ENCODE data around the gene DIP2C.
"Not testable (repeated sequence)": the region's sequence is repeated elsewhere in the genome, so short reads cannot be mapped to it uniquely, and the experiment has no call there.

Gene DIP2C

GRCh38 chr10:282294-283139 lies 407.0 kb downstream of the DIP2C start:
- no peak for DNase-seq

DNA sequence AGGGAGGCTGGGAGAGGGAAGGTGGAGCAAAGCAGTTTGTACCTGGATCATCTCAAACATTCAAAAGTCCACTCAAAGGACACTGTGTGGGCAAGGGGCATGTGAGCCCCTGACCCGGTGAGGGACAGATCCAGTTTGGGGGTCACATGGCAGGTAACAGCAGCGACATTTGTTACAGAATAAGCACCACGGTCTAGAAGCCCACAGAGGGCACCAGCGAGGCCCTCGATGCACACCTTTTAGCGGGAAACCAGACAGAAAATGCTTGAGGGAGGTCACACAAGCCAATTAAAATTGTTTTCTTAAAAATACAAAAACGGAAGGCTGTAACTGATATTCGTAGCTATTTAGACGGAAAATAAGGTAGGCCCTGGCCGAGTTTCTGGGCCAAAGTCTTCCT lies 409.8 kb downstream of the DIP2C start:
- no peak for DNase-seq

DNA sequence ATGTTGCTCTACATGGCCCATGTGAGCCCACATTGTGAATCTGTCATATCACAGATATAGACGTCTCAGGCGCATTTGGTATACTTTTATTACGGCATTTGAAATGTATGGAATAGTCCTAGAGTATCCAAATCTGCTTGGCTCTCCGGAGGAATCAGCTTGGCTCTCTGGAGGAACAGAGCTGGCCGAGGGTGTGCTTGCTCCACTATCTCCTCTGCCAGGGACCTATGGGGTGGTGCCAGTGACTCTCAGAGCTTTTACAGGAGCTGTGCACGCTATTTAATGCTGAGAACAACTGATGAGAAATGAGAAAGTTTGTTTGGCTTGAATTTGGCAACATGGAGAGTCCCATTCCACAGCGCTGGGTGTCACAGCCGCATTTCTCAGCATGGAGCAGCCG lies 410.2 kb downstream of the DIP2C start:
- DNase-seq, result no peak

DNA sequence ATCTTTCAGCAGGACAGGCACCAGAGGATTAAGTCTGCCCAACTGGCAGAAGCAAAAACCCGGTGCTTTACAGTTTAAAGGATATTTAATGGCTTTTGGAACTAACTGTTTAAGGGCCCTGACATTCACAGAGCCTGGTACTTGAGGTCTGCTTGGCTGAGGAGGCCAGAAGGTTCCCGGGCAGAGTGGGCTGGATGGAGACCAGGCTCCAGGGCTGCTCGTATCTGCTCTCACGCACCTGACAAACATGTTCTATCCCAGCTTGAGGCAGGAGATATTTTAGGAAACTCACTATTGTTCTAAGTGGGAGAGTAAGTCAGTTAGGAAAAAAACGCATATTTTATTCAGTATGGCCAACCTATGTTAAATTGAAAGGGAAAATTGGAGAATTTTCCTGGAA lies 410.8 kb downstream of the DIP2C start:
- no peak for DNase-seq

DNA sequence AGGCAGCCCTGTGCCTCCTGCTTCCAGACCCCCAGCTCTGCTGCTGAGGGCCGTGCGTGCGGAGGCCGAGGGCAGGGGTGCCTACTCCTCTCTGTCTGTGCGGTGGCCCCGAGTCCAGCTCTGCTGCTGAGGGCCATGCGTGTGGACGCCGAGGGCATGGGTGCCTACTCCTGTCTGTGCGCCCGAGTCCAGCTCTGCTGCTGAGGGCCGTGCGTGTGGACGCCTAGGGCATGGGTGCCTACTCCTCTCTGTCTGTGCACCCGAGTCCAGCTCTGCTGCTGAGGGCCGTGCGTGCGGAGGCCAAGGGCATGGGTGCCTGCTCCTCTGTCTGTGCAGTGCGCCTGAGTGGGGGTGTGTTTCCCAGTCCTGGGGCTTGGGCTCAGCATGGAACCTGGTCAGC lies 411.5 kb downstream of the DIP2C start:
- no peak for DNase-seq

DNA sequence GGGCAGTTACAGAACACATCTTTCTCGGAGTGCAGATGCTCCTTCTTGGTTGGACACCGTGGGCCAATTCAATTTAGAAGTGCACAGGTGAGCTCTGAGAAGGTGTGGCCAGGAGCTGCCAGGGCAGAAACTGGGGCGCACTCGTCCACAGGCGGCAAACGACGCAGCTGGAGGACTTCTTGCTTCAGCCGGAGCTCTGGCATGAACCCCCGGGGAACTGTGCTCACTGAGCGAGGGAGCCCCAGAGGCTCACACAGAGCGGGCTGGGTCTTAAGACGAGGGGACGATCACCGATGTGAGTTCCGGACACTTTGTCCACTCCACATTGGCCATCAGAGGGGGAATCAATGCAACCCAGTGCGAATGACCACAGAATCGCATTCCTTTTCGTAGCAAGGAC lies 413.8 kb downstream of the DIP2C start:
- no peak for DNase-seq

DNA sequence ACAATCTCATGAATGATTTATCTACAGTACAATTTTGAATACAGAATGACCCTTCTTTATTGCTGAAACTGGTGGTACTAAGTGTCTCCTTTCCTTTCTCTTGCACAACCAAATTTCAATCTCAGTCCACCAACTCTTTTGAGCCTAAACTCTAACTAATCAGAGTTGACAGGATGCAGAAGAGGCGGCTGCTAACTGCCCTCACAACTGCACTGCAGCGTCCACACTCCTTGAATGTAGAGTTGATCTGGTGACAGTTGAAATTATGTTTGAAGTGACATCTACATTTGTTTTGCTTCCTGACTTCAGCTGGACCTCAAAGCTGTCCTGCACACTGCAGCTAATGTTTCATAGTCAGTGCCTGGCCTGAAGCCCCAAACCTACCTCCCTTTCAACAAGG lies 414.6 kb downstream of the DIP2C start:
- DNase-seq, result no peak

DNA sequence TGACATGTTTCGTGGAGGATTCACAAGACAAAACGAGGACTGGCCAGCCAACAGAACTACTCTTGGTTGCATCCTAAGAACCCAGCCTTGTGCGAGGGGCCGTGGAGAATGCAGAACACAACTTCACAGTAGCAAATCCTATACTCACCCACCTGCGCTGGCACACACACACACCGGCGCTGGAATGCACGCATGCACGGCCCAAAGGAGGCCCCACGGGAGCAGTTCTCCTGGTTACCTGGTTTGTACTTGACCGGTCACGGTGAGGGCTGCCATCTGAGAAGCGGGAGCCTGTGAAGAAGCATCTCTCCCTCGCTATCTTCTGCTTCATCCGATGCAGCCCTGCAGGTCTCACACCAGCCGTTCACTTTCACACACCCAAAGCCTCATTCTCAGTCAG lies 416.4 kb downstream of the DIP2C start:
- DNase-seq, result no peak

DNA sequence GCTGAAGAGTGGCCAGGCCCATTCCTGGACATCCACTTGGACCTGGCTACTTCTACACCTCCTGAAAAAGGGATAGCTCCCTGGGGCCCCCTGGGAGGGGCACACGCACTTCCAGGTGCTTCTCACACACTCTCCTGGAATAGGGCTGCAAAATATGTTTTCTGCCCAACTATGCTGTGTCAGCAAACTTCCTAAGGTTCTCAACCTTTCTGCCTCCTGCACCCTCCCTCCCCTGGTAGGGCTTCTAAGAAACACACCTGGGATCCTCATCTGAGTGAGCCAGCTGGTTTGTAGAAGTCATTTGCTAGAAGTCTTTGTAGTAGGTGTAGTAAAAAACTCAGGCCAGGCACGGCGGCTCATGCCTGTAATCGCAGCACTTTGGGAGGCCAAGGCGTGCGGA lies 417.7 kb downstream of the DIP2C start:
- DNase-seq, result no peak

DNA sequence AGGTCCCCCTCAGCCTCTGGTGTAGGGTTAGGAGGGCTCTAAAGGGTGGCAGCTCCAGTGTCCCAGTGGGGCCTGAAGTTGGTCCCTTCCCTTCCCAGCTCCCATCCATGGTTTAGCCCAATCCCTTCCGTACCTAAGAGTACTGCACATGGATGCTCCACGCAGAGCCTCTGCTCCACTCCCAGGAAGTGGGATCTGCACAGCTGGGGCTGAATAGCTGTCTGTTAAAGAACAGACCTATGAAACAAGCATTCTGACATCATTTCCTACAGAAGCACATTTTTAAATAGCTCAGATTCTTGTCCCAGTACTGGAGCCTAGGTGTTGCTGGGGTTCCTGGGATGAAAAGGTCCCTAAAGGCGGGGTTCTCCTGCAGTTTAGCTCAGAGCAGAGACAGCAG lies 418.3 kb downstream of the DIP2C start:
- DNase-seq, result no peak

- DNase-seq, result no peak
These were observed 419.9 kb downstream of the DIP2C start for GRCh38 chr10:269440-270074.

DNA sequence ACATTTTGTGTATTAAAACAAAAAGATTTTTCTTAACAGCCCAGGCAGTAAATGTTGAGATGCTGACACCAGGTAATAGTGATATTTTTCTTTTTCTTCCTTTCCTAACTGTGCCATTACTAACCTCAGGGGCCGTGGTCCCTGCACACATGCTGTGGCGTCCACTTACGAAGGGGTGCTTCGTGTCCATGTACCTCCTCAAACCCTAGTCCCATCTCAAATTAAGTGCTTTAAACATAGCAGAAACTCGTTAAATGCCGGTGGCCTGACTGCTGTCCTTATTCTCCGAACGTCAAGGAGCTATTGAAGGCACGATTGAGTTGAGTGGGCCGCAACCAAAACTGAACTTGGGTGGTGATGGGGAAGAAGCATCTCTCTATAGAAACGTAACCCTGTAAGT lies 421.8 kb downstream of the DIP2C start:
- no peak for DNase-seq

DNA sequence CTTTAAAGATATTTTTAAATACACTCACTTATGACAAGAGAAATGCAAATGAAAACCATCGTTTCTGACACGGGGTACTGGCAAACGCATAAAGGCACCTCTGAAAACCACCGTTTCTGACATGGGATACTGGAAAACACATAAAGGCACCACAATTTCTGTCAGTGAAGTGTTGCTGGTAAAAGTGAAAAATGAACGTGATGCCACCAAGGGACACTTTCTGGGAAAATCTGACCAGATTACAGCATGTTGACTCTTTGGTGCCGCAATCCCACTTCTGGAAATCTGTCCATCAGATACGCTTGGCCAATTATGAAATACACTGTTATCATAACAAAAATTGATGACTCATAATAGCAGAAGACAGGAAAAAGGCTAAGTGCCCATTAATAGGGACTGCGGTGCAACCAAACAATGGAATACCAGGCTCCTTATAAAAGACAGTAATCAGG lies 422.5 kb downstream of the DIP2C start:
- DNase-seq, result no peak

DNA sequence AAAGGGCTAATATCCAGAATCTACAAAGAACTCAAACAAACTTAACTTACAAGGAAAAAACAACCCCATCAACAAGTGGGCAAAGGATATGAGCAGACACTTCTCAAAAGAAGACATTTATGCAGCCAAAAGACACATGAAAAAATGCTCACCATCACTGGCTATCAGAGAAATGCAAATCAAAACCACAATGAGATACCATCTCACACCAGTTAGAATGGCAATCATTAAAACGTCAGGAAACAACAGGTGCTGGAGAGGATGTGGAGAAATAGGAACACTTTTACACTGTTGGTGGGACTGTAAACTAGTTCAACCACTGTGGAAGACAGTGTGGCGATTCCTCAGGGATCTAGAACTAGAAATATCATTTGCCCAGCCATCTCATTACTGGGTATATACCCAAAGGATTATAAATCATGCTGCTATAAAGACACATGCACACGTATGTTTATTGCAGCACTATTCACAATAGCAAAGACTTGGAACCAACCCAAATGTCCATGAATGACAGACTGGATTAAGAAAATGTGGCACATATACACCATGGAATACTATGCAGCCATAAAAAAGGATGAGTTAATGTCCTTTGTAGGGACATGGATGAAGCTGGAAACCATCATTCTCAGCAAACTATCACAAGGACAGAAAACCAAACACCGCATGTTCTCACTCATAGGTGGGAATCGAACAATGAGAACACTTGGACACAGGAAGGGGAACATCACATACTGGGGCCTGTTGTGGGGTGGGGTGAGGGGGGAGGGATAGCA lies 423.5 kb downstream of the DIP2C start:
- DNase-seq, result not testable (repeated sequence)

- DNase-seq, result not testable (repeated sequence)
These were observed 424.4 kb downstream of the DIP2C start for GRCh38 chr10:265074-265440.

GRCh38 chr10:264160-265073 lies 425.1 kb downstream of the DIP2C start:
- DNase-seq, result not testable (repeated sequence)

GRCh38 chr10:260819-261429 lies 428.5 kb downstream of the DIP2C start:
- DNase-seq, result no peak

DNA sequence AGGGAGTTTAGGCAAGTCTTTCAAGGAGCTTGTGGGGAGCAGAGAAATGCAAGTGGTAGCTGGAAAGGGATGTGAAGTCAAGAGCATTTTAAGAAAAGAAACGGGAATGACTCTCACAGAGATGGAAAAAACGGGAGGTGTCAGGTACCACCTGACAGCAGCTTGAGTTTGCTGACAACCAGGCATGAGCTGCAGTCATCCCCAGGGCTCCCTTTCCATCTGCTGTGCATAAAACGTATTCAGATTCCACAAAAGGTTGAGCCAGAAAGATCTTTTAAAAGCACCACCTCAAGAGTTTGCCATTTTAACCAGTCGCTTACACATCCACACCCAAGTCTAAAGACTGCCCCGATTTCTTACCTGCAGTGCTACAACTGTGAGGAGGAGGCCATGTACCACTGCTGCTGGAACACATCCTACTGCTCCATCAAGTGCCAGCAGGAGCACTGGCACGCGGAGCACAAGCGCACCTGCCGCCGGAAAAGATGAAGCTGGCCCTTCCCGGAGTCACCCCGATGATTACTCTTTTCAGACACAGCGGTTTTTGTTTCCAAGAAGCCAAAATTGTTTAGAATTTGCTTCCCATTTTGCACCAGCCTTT lies 437.4 kb downstream of the DIP2C start:
- DNase-seq, result no peak

- DNase-seq, result no peak
These were observed 441.2 kb downstream of the DIP2C start for GRCh38 chr10:248307-248706.

DNA sequence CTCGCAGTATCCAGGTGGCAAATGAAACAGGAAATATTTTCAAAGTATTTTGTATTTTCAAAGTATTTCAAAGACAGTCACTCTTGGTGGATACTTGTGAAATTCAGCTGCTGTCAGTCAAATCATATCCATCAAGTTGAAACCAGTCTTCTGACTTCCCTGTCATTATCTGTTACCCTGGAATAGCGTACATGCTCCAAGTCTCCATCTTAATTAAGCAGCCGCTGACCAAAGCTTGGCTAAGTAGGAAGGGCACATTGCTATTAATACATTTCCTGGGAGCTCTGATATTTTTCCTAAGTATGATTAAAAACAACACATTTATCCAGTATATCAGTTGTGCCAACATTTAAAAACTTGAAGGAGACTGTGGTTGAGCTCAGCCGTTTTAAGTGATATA lies 442.0 kb downstream of the DIP2C start:
- DNase-seq, result no peak

- no peak for DNase-seq
These were observed 443.0 kb downstream of the DIP2C start for GRCh38 chr10:246431-246830.

DNA sequence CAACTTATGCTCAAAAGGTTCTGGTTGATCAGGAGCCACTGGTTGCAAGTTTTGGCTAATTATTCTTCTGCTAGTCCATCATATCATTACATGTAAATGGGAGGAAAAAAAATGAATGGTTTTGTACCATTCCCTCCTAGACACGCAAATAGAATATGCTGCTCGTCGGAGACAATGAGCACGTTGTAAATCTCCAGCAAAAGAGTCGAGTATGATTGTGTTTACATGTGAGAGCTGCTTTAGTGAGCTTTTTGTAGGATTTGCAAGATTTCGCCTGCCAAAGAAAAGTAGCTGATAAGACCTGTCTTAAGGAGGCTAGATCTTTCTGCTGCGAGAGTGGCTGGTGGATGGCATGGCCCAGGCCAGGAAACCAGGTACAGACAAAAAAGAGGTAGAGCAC lies 445.2 kb downstream of the DIP2C start:
- no peak for DNase-seq

All from CD4-positive, alpha-beta T cell treated with Interleukin-1 beta for 1 hour (primary cell).